Measurements from ENCODE around the gene HABP2. TPM values are rescaled to one million over a fixed set of nuclear protein-coding genes. Genes with fewer than 3 reads are reported as not detected.

HABP2 gene
- total RNA-seq, 1 donor from 2014 or later = not detected

- peaks cover 3% of the 10 kb centered on the region for H3K9me3 Mint-ChIP-seq (ENCODE audit: unreplicated experiment)
- no peak for DNase-seq
- peaks cover 6% of the 10 kb centered on the region for H3K27me3 Mint-ChIP-seq (ENCODE audit: unreplicated experiment)
- no peak overlapping the region for H3K4me3 Mint-ChIP-seq (ENCODE audit: unreplicated experiment)
- H3K36me3 Mint-ChIP-seq (ENCODE audit: unreplicated experiment) = peaks cover 5% of the 10 kb centered on the region
- no peak for TF ChIP-seq CTCF (IDR thresholded peaks at IDR 0.05; ENCODE audit: partially characterized antibody, unreplicated experiment)
- H3K4me1 Mint-ChIP-seq (ENCODE audit: low read depth, unreplicated experiment) = peaks cover 2% of the 10 kb centered on the region
- H3K27ac Mint-ChIP-seq (ENCODE audit: unreplicated experiment) = no peak overlapping the region
These were observed 15.2 kb upstream of the HABP2 start for GRCh38 chr10:113537672-113538071.

GRCh38 chr10:113538151-113538550, 14.7 kb upstream of the HABP2 start:
- Mint-ChIP-seq H3K4me1 (ENCODE audit: low read depth, unreplicated experiment) (peaks cover 2% of the 10 kb centered on the region), H3K36me3 (ENCODE audit: unreplicated experiment) (peaks cover 5% of the 10 kb centered on the region), H3K27ac (ENCODE audit: unreplicated experiment) (no peak overlapping the region), H3K9me3 (ENCODE audit: unreplicated experiment) (peaks cover 3% of the 10 kb centered on the region), H3K27me3 (ENCODE audit: unreplicated experiment) (peaks cover 6% of the 10 kb centered on the region), H3K4me3 (ENCODE audit: unreplicated experiment) (no peak overlapping the region)
- DNase-seq = no peak
- TF ChIP-seq CTCF (IDR thresholded peaks at IDR 0.05; ENCODE audit: partially characterized antibody, unreplicated experiment) = no peak

GRCh38 chr10:113539789-113540188, 13.1 kb upstream of the HABP2 start:
- TF ChIP-seq CTCF (IDR thresholded peaks at IDR 0.05; ENCODE audit: partially characterized antibody, unreplicated experiment) = no peak
- Mint-ChIP-seq H3K4me3 (ENCODE audit: unreplicated experiment) (no peak overlapping the region), H3K36me3 (ENCODE audit: unreplicated experiment) (peaks cover 5% of the 10 kb centered on the region), H3K27ac (ENCODE audit: unreplicated experiment) (no peak overlapping the region), H3K9me3 (ENCODE audit: unreplicated experiment) (peaks cover 3% of the 10 kb centered on the region), H3K4me1 (ENCODE audit: low read depth, unreplicated experiment) (peaks cover 2% of the 10 kb centered on the region), H3K27me3 (ENCODE audit: unreplicated experiment) (peaks cover 6% of the 10 kb centered on the region)
- no peak for DNase-seq

- Mint-ChIP-seq H3K9me3 (ENCODE audit: unreplicated experiment) (peaks cover 3% of the 10 kb centered on the region), H3K4me1 (ENCODE audit: low read depth, unreplicated experiment) (peaks cover 2% of the 10 kb centered on the region), H3K4me3 (ENCODE audit: unreplicated experiment) (no peak overlapping the region), H3K36me3 (ENCODE audit: unreplicated experiment) (no peaks in the 10 kb centered on the region), H3K27me3 (ENCODE audit: unreplicated experiment) (peaks cover 6% of the 10 kb centered on the region), H3K27ac (ENCODE audit: unreplicated experiment) (no peak overlapping the region)
- no peak for TF ChIP-seq CTCF (IDR thresholded peaks at IDR 0.05; ENCODE audit: partially characterized antibody, unreplicated experiment)
- DNase-seq = no peak
These were observed 11.9 kb upstream of the HABP2 start for GRCh38 chr10:113540845-113541548.

GRCh38 chr10:113541549-113541927, 11.3 kb upstream of the HABP2 start:
- peaks cover 2% of the 10 kb centered on the region for H3K4me1 Mint-ChIP-seq (ENCODE audit: low read depth, unreplicated experiment)
- TF ChIP-seq CTCF (IDR thresholded peaks at IDR 0.05; ENCODE audit: partially characterized antibody, unreplicated experiment) = no peak
- no peak overlapping the region for H3K27ac Mint-ChIP-seq (ENCODE audit: unreplicated experiment)
- DNase-seq = no peak
- H3K9me3 Mint-ChIP-seq (ENCODE audit: unreplicated experiment) = peaks cover 3% of the 10 kb centered on the region
- H3K27me3 Mint-ChIP-seq (ENCODE audit: unreplicated experiment) = peaks cover 6% of the 10 kb centered on the region
- H3K36me3 Mint-ChIP-seq (ENCODE audit: unreplicated experiment) = no peaks in the 10 kb centered on the region
- H3K4me3 Mint-ChIP-seq (ENCODE audit: unreplicated experiment) = no peak overlapping the region
